HS-5 (cell line): Measurements from ENCODE around the gene ZNF101.
"Not testable (repeated sequence)": the region's sequence is repeated elsewhere in the genome, so short reads cannot be mapped to it uniquely, and the experiment has no call there.

ENCODE experiments used
- DNase-seq: peaks from one replicate; pipeline ENCODE4 v3.0.0-alpha.2; 2012; ENCODE audit warnings: low read depth

Gene ZNF101

GRCh38 chr19:19661675-19662251 lies 6.9 kb upstream of the ZNF101 start:
- no peak for DNase-seq

DNA sequence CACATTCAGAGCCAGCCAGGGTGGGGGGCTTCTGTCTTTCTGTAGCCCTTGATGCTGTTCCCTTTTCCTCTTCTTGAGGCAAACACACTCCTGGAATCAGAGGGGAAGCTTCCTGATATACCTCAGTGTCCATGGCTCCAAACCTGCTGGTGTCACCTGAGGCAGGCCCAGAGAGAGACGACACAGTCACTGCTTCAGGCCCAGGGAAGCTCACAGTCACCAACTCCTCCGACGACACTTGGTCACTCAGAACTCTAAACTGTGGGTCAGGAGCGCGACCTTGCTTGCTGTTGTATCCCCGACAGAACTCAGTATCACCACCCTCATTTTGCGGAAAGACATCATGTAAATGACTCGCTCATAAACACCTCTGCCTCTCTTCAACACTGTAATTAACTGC lies 6.3 kb upstream of the ZNF101 start:
- no peak for DNase-seq

- DNase-seq = no peak
These were observed 5.8 kb upstream of the ZNF101 start for GRCh38 chr19:19662871-19663255.

GRCh38 chr19:19663256-19664120 lies 5.2 kb upstream of the ZNF101 start, which contains the start of gene ATP13A1:
TSS of gene ATP13A1 (minus strand) at chr19:19663676. CDS start at chr19:19663666, 10 bp downstream.
- peak; percentile 88 for DNase-seq

DNA sequence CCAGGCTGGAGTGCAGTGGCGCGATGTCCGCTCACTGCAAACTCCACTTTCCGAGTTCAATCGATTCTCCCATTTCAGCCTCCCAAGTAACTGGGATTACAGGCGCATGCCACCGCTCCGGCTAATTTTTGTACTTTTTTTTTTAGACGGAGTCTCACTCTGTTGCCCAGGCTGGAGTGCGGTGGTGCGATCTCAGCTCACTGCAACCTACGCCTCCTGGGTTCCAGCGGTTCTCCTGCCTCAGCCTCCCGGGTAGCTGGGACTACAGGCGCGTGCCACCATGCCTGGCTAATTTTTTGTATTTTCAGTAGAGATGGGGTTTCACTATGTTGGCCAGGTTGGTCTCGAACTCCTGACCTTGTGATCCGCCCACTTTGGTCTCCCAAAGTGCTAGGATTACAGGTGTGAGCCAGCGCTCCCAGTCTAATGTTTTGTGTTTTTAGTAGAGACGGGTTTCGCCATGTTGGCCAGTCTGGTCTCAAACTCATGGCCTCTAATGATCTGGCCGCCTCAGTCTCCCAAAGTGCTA lies 3.2 kb upstream of the ZNF101 start:
- not testable (repeated sequence) for DNase-seq

- no peak for DNase-seq
These were observed 1.5 kb downstream of the ZNF101 start for GRCh38 chr19:19670070-19670551.

- DNase-seq = no peak
These were observed 4.2 kb downstream of the ZNF101 start for GRCh38 chr19:19672816-19673215.

DNA sequence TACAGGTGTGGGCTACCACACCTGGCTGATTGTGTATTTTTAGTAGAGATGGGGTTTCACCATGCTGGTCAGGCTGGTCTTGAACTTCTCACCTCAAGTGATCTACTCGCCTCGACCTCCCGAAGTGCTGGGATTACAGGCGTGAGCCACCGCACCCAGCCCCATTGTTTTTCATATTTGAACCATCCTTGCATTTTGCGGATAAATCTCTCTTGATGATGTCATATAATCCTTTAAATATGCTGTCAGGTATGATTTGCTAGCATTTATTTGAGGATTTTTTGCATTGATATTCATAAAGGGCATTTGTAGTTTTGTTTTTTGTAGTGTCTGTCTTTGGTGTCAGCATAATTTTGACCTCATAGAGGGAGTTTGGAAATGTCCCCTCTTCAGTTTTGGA lies 5.7 kb downstream of the ZNF101 start:
- DNase-seq = no peak

GRCh38 chr19:19677579-19677978 lies 8.9 kb downstream of the ZNF101 start:
- no peak for DNase-seq

DNA sequence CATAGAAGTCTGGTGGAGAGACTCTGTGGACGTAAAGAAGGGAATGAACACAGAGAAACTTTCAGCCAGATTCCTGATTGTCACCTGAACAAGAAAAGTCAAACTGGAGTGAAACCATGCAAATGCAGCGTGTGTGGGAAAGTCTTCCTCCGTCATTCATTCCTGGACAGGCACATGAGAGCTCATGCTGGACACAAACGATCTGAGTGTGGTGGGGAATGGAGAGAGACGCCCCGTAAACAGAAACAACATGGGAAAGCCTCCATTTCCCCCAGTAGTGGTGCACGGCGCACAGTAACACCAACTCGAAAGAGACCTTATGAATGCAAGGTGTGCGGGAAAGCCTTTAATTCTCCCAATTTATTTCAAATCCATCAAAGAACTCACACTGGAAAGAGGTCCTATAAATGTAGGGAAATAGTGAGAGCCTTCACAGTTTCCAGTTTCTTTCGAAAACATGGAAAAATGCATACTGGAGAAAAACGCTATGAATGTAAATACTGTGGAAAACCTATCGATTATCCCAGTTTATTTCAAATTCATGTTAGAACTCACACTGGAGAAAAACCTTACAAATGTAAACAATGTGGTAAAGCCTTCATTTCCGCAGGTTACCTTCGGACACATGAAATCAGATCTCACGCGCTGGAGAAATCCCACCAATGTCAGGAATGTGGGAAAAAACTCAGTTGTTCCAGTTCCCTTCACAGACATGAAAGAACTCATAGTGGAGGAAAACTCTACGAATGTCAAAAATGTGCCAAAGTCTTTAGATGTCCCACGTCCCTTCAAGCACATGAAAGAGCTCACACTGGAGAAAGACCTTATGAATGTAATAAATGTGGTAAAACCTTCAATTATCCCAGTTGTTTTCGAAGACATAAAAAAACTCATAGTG lies 10.8 kb downstream of the ZNF101 start:
- no peak for DNase-seq

- not testable (repeated sequence) for DNase-seq
These were observed 17.5 kb downstream of the ZNF101 start for GRCh38 chr19:19686119-19686518.

DNA sequence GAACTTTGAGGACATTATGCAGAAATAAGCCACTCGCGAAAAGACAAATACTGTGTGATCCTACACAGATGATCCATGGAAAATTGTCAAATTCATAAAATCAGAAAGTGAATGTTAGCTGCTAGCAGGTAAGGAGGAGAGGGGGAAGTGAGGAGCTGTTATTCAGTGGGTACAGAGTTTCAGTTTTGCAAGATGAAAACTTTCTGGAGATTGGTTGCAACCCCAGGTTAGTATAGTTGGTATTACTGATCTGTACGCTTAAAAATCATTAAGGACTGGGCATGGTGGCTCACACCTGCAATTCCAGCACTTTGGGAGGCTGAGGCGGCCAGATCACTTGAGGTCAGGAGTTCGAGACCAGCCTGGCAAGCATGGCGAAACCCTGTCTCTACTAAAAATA lies 17.9 kb downstream of the ZNF101 start:
- no peak for DNase-seq

DNA sequence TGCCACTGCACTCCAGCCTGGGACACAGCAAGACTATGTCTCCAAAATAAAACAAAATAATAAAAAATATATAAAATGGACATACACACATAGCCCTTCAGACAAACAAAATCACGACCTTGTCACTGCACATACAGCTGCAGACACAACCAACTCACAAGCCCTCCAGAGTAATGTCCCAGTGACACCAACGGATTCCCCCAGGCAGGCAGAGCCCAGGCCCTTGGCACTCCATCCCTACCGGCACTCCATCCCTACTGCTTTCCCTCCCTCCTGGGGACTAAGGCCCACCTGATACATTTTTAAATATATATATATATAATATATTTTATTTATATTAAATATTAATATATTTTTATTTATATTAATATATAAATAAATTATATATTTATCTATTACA lies 18.5 kb downstream of the ZNF101 start:
- no peak for DNase-seq

GRCh38 chr19:19689023-19689422 lies 20.4 kb downstream of the ZNF101 start:
- DNase-seq = not testable (repeated sequence)

DNA sequence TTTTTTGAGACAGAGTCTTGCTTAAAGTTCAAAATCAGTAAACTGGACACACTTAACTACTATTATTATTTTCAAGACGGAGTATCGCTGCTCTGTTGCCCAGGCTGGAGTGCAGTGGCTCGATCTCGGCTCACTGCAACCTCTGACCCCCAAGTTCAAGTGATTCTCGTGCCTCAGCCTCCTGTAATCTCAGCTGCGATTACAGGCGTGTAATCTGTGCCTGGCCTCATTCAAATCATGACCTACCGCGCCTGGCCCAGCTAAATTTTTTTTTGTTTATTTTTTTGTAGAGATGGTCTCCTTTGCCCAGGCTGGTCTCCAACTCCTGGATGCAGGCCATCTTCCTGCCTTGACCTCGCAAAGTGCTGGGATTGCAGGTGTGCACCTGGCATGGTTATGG lies 23.0 kb downstream of the ZNF101 start:
- no peak for DNase-seq

DNA sequence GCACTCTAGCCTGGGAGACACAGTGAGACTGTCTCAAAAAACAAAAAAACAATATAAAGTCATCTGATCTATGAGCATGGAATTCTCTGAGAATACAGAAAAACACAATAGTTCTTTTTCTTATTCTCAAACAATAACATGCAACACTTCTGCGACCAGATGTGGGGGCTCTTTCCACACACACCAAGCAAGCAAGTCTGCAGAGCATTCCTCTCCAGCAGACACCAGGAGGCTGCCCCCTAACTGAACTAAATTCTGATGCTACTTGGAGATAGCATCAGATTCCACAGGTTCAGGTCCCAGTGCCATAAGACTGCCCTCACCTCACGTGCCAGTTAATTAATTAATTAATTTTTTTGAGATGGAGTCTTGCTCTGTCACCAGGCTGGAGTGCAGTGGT lies 27.7 kb downstream of the ZNF101 start:
- no peak for DNase-seq

GRCh38 chr19:19697589-19697988 lies 28.9 kb downstream of the ZNF101 start:
- DNase-seq = no peak

GRCh38 chr19:19700493-19700892 lies 31.9 kb downstream of the ZNF101 start:
- not testable (repeated sequence) for DNase-seq

DNA sequence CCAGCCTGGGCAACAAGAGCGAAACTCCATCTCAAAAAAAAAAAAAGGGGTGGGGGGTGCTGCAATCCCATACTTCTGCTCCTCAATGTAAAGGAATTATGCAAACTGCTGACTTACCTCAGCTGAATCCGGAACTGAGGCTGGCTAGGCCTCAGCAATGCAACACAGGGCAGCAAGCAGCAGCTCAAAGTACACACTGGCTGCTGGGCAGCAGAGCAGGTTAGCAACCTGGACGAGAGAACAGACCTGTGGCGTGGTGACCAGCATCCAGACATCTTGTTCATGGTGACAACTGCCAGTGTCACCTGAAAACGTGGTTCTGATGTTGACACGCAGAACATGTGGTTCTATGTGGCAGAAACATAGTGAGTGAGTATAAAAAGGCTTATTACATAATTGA lies 36.2 kb downstream of the ZNF101 start:
- no peak for DNase-seq

GRCh38 chr19:19710506-19710905 lies 41.9 kb downstream of the ZNF101 start:
- DNase-seq = no peak

DNA sequence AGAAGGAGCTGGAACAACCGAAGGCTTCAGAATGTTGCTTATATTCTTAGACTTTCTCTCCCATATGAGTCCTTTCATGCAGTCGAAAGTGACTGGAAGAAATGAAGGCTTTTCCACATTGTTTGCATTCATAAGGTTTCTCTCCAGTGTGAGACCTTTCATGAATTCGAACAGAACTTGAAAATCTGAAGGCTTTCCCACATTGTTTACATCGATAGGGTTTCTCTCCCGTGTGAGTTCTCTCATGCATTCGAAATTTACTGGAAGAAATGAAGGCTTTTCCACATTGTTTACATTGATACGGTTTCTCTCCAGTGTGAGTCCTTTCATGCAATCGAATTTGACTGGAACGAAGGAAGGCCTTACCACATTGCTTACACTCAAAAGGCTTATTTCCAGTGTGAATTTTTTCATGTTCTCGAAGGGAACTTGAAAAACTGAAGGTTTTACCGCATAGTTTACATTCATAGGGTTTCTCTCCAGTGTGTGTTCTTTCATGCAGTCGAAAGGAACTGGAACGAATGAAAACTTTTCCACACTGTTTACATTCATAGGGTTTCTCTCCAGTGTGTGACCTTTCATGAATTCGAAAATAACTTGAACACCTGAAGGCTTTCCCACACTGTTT lies 42.8 kb downstream of the ZNF101 start:
- no peak for DNase-seq
